Activated T-cell treated with anti-CD3 and anti-CD28 coated beads for 48 hours (primary cell): Measurements from ENCODE around the gene LIX1L.

ENCODE experiments used
- DNase-seq: peaks from one replicate; pipeline ENCODE4 v3.0.0-alpha.2; 2020; ENCODE audit warnings: low read depth

LIX1L gene

GRCh38 chr1:145957443-145958319 is at the start of gene LIX1L:
Gene LIX1L (minus strand): TSS chr1:145958017. CDS start chr1:145957927, 90 bp downstream.
- peak; percentile 92 for DNase-seq

GRCh38 chr1:146001709-146002108 is 43.9 kb upstream of the LIX1L start:
- no peak for DNase-seq

- no peak for DNase-seq
Measured at GRCh38 chr1:145999321-146000024, 41.7 kb upstream of the LIX1L start.

- DNase-seq = no peak
Measured at GRCh38 chr1:145997718-145998023, 39.9 kb upstream of the LIX1L start.

- DNase-seq = no peak
Measured at GRCh38 chr1:145997016-145997717, 39.4 kb upstream of the LIX1L start.

GRCh38 chr1:145996433-145997015 is 38.7 kb upstream of the LIX1L start, which contains the start of gene TXNIP:
Gene TXNIP (minus strand): TSS chr1:145996579. CDS start chr1:145996266, 313 bp downstream.
- DNase-seq = peak; percentile 90

- DNase-seq = no peak
Measured at GRCh38 chr1:145995964-145996432, 38.2 kb upstream of the LIX1L start.

GRCh38 chr1:145995148-145995881 is 37.5 kb upstream of the LIX1L start:
- no peak for DNase-seq

GRCh38 chr1:145994391-145995120 is 36.7 kb upstream of the LIX1L start:
- DNase-seq = peak; percentile 45

GRCh38 chr1:145993618-145994390 is 36.0 kb upstream of the LIX1L start:
- no peak for DNase-seq

- no peak for DNase-seq
Measured at GRCh38 chr1:145992958-145993617, 35.3 kb upstream of the LIX1L start.

GRCh38 chr1:145992502-145992936 is 34.7 kb upstream of the LIX1L start:
- no peak for DNase-seq

GRCh38 chr1:145991735-145992412 is 34.1 kb upstream of the LIX1L start:
- DNase-seq = no peak

GRCh38 chr1:145990249-145990855 is 32.5 kb upstream of the LIX1L start:
- no peak for DNase-seq

GRCh38 chr1:145988773-145989172 is 31.0 kb upstream of the LIX1L start:
- DNase-seq = no peak

- no peak for DNase-seq
Measured at GRCh38 chr1:145987926-145988325, 30.1 kb upstream of the LIX1L start.

- DNase-seq = no peak
Measured at GRCh38 chr1:145986551-145986950, 28.7 kb upstream of the LIX1L start.
